Islet of Langerhans (tissue), 1 donor: ENCODE data around the gene NPHP1.
"Not testable (repeated sequence)": the region's sequence is repeated elsewhere in the genome, so short reads cannot be mapped to it uniquely, and the experiment has no call there.

ENCODE experiments used
- FAIRE-seq: peaks from one replicate; lab custom pipeline; 2011; peaks lifted over from hg19 to GRCh38; lab: Jason Lieb, UNC

The NPHP1 gene

DNA sequence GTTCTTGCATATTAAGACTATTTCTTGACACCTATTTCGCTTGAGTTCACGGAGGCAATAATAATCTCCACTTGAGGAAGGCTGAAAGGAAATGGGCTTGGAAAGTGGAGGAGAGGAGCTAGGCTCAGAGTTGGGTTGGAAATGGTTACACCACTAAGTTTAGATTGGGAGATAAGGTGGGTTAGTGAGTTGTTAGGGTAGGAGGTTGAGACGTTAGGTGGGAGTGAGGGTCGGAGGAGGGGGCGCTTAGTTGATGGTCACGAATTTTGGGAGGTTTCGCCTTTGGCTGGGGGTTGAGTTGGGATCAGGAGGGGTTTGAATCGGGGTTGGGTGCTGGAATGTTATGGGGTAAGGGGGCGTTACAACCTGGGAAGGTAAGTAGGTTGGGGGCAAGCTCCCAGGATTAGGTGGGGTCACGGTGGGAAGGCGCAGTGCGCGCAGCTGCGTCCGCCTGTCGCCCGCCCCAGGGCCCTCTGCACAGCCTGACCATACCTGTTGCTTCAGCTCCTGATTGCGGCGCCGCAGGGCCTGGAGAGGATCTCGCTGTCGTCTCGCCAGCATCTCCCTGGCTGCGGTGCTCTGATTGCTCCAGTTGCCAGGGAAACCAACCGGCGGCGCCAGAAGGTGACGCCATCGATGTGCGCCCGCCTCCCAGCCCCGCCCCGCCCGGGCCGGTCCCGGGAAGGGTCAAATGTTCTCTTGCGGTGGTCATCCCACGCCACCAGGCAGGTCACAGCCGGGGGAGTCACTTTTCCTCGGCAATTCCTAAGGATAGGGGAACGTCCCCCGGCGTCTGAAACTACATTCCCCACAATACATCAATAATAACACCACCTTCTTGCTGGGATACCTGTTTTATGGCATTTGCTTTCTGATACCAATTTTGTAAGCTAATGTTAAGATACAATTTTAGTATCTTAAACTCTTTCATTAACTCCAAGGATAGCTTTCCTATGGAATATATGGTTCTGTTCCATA, at the start of gene NPHP1:
Gene NPHP1, minus strand, starts transcription at position 606 of the 978 bp plus-strand sequence. Its CDS starts 45 bp downstream, at position 561.
- FAIRE-seq, result no peak

DNA sequence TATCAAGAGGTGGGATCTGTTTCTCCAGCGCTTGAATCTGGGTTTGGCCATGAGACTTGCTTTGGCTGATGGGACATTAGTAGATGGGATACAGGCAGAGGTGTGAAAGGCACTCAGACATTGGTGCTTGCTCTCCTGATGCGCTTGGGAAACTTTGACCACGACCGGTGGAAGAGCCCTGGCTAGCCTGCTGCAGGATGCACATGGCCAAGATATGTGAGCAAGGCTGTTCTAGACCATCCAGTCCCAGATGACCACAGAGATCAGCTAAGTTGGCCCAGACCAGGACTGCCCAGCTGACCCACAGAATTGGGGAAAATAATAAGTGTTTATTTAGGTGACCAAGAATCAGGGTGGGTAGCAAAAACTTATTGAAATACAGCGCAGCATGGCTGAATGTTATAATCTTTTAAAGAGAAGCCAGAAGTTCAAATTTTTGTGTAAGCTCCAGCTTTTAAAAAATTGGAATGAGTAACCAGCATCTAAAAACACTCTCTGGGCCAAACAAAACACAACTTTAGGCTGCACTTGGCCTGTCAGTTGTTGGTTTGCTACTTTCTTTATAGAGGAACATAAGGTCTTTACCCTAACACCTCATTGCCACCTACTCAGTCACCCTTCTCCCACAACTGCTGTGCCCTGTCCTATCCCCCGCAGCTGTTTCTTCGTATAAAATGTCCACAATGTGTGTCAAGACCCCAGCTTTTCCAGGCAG, 43.4 kb upstream of the NPHP1 start:
- FAIRE-seq, result not testable (repeated sequence)

DNA sequence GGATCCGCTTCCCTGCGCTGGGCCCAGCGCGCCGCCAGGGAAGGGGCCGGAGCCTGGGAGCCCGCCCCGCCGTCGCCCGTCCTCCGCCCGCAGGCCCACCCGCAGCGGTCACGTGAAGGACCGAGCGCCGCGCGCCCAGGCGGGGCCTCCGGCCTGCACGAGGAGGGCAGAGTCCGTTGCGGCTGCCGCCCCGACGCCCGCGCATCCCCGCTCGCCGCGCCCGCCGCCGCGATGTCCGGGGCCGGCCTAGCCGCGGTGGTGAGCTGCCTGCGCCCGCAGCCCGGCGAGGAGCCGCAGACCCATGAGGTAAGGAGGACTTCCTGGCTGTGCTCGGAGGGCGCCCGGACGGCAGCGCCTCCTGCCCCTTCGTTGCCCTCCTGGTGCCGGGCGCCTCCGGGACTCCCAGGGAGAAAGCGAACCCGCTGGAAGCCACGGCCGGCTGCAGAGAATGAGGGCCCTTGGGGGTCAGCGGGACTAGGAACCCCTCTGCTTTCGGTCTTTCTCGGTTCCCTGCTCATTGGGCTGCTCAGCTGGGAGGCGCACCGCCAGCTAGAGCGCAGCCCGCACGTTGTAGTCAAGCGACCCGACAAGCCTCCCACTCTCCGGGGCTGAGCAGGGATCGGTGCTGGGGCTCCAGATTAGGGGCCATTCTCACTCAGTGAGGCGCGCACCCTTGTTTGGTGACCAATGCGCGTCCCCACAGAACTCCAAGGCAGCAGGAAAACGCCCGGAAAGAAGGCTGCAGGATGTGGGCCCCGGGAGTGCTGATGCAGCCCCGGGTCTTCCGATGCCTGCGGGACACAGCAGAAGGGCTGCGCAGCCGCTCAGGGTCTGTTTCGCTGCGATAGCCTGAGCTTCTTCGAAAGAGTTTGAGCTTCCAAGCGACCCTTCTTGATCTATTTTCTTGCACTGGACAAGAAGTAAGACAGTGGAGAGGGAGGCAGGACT, 40.9 kb upstream of the NPHP1 start:
- FAIRE-seq, result not testable (repeated sequence)

DNA sequence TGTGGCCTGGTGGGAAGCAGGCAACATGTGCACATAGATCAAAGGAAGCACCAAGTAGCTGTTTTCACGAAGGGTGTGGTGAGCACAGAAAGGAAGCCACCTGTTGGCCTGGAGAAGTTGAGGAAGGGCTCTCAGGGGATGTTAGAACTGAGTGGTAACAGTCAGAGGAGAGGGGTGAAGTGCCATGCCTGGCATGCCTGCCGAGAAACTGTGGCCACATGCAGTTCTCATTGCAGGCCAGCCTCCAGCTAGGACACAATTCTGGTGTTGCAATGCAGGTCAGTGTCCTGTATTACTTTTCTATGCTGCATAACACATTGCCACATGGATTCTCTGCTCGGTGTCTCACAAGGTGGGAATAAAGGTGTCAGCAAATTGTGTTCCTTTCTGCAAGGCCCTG, 38.5 kb upstream of the NPHP1 start:
- FAIRE-seq, result not testable (repeated sequence)

DNA sequence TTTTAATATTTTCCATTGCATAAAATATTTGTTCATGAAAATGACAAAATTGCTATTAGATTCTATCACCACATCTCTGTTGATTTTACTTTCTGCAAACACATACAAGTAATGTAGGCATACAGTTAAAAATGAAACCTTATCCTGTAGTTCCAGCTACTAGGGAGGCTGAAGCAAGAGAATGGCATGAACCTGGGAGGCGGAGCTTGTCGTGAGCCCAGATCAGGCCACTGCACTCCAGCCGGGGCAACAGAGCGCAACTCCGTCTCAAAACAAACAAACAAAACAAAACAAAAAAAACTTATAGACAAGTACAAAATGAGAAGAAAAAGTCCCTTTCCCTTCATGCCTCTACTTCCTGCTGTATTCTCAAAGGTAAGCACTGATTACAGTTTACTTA, 29.7 kb upstream of the NPHP1 start:
- not testable (repeated sequence) for FAIRE-seq

DNA sequence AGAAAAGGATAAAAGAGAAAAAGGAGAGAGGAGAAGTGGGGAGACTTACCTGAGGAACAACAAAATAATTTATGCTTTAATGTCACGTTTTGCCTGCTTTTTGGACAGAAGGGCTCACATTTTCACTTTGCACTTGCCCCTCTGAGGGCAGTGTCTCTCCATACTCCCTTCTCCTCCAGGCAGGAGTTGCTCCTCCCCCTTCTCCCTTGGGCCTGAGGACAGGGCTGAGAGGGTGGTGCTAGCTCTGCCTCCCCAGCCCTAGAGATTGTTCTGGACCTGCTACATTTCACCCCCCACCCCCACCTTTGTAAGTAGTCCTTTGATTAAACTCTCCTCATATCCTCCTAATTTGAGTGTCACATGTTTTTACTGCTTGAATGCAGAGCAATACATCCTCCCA, 25.1 kb upstream of the NPHP1 start:
- not testable (repeated sequence) for FAIRE-seq

DNA sequence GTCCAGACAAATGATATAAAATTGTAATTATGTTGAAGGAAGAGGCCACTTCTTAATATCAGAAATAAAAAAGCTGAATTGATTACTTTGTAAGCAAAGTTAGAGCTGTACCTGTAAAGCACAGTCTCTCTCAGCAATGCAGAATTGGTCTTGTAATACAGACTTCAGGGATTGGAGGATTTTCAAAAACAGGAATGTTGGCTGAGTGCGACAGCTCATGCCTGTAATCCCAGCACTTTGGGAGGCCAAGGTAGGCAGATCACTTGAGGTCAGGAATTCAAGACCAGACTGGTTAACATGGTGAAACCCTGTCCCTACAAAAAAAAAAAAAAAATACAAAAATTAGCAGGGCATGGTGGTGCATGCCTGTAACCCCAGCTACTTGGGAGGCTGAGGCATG, 17.8 kb upstream of the NPHP1 start:
- FAIRE-seq, result not testable (repeated sequence)

DNA sequence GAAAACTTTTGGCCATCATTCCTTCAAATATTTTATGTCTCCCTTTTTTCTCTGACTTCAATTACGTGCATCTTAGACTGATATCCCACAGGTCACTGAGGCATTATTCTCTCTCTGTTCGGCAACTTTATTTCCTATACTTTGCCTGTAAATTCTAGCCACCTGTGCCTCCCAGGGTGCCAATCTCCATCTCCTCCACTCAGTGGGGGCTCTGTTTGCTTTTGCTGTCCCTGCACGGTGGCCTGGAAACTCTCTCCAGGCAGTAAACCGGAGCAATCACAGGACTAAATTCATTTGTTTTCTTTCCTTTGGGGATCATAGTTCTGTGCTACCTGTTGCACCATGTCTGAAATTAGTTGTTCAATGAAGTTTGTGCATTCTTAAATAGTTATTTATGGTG, 17.1 kb upstream of the NPHP1 start:
- no peak for FAIRE-seq

DNA sequence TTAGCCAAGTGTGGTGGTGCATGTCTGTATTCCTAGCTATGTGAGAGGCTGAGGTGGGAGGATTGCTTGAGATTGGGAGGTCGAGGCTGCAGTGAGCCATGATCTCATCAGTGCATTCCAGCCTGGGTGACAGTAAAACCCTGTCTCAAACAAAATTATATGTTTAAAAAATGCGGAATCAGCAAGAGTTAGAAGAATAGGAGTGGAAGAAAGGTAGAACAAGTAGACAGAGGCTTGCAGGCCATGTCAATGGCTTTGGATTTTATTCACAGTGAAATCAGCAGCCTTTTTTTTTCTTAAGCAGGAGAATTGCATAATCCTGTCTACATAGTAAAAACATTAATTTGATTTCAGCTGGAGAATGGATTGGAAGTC, 15.4 kb upstream of the NPHP1 start:
- no peak for FAIRE-seq

DNA sequence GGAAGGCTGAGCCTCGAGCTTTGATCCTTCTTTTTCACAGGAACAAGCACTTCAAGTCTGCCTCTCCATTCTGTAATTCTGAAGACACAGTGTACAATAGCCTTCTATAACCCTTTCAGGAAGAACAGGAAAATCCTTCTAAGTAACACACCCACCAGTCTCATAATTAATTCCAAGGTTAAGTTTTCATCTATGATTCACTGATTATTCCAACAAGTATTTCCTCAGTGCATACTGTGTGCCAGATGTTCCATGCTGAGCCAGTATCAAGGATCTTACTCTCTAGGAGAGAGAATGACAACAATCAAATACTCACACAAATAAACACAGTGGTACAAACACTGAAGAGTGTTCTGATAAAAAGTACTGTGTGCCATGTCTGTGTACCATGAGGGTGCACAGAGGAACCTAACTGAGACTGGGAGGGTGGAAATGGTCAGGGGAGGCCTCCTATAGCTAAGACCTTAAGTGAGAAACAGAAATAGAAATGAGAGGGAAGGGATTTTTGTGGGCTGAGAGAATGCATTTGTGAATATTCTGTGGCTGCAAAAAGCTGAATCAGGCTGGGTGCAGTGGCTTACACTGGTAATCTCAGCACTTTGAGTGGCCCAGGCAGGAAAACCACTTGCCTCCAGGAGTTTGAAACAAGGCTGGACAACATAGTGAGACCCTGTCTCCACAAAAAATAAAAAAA, 14.8 kb upstream of the NPHP1 start:
- no peak for FAIRE-seq

DNA sequence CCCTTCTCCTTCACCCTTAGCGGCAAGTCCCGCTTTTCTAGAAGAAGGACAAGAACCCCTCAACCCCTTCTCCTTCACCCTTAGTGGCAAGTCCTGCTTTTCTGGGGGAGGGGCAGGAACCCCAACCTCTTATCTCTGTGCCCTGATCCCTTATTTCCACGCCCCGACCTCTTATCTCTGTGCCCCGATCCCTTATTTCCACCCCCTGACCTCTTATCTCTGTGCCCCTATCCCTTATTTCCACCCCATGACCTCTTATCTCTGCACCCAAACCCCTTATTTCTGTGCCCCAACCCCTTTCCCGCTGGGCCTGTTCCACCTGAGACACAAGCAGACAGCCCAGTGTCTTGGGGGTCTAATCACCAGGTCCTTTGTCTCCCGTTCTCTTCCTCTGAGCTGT, 14.1 kb upstream of the NPHP1 start:
- FAIRE-seq, result not testable (repeated sequence)

DNA sequence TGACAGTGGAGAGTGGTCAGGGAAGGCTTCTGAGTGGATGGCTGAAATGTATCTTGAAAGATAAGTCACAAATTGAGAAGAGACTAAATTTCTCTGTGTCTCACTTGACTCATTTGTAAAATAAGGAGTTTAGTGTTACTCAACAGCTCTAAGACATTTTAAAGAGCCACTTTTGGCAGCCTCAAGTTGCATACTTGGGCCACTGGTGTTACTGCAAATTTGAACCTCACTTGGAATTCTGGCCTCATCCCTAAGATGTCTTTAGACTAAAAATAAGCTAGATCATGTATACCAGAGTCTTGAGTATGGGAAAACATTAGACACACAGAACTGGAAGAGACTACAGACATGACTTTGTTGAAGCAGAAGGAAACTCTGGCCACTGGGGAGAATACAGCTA, 12.0 kb upstream of the NPHP1 start:
- no peak for FAIRE-seq

DNA sequence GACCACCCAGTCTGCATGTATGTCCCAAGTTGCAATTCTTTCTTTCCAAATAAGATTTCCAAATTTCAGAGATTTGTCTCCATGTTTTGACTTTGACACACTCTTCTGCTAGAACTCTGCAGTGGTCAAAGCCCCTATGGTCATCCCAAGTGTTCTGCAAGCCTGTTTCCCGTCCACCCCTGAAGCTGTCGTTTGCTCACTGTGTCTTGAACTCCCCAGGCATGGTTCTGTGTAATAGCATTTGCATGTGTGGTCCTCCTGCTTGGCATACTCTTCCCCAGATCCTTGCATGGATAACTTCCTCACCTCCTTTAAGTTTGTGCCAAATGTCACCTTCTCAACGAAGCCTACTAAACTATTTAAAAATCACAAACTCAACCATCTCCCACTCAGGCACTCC, 11.4 kb upstream of the NPHP1 start:
- no peak for FAIRE-seq

DNA sequence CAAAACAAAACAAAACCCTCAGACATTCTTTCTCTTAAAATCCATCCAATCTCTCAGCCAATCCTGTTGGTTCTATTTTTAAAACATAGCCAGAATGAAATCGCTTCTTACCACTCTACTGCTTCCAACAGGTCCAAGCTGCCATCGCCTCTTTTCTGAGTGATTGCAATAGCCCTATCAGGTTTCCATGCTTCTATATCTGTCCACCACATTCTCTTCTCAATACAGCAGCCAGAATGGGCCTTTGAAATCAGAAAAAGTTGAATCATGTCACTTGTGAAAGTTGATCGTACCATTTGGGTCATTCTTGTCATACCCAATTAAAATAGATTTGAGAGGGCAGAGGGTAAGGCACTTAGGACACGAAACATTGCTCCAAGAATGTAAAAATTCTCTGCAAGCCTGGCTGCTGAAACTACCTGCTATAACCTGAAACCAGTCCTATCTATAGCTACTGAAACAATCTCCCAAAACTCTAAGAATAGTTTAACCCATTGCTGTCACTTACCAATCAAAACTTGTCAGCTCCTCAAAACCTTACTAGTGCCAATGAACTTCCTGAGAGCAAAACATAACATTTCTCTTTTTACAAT, 10.8 kb upstream of the NPHP1 start:
- FAIRE-seq, result no peak

DNA sequence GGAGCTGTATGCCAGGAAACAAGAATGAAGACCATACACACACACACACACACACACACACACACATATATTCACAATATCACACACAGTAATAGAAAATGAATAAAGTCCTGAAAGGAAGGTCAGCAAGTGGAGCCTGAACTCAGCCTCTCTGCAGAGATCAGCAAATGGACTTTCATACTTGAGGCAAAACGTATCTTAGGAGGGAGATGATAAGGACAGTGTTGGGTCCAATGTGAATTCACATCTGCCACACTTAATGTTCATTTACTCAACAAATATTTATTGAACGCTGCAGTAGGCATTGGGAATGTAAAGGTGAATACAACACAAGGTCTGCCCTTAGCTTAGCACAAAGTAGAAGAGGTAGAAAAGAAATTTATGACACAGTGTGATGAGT, 10.3 kb upstream of the NPHP1 start:
- FAIRE-seq, result no peak

DNA sequence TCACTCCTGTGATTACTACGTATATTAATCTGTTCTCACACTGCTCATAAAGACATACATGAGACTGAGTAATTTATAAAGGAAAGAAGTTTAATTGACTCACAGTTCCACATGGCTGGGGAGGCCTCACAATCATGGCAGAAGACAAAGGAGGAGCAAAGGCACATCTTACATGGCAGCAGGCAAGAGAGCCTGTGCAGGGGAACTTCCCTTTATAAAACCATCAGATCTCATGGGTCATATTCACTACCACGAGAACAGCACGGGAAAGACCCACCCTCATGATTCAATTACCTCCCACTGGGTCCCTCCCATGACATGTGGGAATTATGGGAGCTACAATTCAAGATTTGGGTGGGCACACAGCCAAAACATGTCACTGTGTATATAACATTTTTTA, 8.7 kb upstream of the NPHP1 start:
- not testable (repeated sequence) for FAIRE-seq

DNA sequence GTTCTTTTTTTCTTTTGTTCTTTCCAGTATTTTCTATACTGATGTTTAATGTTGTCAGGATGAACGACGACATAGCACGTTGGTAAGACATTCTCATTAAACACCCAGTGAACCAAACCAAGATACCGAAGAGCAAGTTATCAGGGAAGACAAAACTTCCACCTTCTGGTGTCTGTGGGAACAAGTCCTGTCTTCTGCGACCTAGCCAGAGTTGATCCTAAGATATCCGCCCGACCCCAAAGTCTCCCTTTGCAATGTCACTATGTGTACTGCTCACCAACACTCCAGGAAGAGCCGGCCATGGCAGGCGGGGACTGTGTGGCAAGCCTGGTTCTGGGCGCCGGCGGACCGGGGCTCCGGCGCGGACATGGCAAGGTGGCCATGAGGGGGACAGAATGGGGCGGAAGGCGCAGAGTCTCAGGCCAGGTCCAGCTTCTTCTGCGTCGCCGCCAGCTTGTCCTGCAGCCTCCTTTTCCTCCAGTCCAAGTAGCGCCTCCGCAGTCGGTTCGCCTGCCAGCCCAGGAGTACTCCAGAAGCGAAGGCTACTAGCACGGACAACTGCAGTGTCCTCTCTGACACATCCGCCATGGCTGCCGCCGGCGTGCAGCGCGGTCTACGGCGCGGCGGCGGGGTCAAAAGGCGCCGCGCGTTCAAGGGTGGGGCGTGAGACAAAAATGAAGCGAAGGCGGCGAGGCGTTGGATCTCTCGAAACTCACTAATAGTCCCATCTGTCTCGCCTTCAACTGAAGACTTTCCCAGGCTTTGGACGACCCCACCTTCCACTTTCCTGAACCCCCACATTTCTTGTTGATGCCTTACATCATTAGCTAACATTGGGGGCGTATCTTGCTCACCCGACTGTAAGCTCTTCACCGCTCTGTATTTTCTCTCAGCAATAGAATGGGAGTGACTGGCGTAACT, 7.4 kb upstream of the NPHP1 start, which contains the start of gene MTLN:
Gene MTLN, minus strand, starts transcription at position 610 of the 921 bp plus-strand sequence. Its CDS starts 22 bp downstream, at position 588.
- no peak for FAIRE-seq

DNA sequence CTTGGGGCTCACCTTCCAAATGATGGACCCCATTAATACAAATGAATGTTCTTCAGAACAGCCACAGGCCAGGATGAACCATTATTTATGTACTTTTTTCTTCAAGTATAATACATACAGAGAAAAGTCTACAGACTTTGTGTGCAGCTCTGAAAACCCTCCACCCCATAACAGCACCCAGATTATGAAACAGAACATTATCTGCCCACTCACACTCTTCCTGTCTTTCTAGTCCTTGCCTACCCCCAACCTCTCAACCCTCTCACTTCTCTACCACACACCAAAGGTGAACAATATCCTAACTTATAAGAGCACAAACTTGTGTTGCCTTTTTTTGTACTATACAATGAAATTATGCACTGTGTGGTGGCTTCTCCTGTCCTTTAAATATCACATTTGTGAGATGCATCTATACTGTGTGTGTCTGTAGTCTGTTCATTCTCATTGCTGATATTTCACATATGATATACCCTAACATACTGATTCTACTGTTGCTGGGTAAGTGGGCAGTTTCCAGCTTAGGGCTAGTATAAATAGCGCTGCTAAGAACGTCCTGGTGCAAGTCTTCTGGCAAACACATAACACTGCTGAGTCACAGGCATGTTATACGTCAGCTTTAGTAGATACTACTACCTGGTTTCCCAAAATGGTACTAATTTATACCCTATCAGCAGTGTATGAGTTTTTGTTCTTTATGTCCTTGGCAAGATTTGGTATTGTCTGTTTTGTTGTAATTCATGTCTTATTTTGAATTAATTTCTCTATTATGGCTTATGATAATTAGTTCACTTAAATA, 1.0 kb upstream of the NPHP1 start:
- FAIRE-seq, result no peak

DNA sequence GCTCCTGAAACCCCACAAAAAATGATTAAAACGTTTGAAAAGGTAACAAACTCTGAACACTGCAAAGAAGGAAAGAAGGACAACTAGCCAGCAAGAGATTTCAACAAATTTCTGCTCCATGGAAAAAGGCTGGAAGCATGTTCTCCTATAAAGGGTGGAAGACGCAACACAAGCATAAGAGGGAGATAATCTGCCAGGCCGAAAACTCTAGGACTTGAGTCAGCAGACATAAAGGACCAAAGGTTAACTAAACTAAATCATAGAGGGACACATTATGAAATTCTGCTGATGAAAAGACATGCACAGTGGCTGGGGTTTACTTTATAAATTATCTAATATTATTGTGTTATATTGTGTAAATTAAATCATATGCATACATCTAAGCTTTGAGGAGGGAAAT, 6.8 kb downstream of the NPHP1 start:
- FAIRE-seq, result no peak
